Keratinocyte (primary cell): ENCODE data around the gene FNDC7.

Source experiments
- CTCF ChIP-seq, 3 experiments: IDR thresholded peaks in 1 of 3; conservative IDR thresholded peaks in 1 of 3; optimal IDR thresholded peaks in 1 of 3; 2 replicates in 2 of 3; 3 replicates in 1 of 3; pipeline versions ENCODE3 to v1.5.1; 2011; ENCODE audit warnings: low read length in 3 of 3, mild to moderate bottlenecking in 3 of 3, moderate library complexity in 2 of 3, control low read depth in 1 of 3, inconsistent platforms in 1 of 3; ENCODE audit not compliant: insufficient read depth in 2 of 3; ENCODE audit errors: extremely low read depth in 1 of 3
- EZH2 ChIP-seq: IDR thresholded peaks from one replicate; pipeline ENCODE4 v1.6.1; 2012; ENCODE audit warnings: inconsistent platforms, mild to moderate bottlenecking, low read length, moderate library complexity

- TF ChIP-seq CTCF (optimal IDR thresholded peaks at IDR 0.05 in 1 of 3, IDR thresholded peaks at IDR 0.05 in 1 of 3, conservative IDR thresholded peaks at IDR 0.05 in 1 of 3; ENCODE audit: extremely low read depth in 1 of 3, insufficient read depth in 2 of 3, low read length in 3 of 3) = no peak
- TF ChIP-seq EZH2 = no peak
Measured at GRCh38 chr1:108716437-108717230, 3.9 kb downstream of the FNDC7 start.
